Heart right ventricle (tissue), 16 donors: ENCODE measurements around the gene GNLY. TPM values are rescaled to one million over a fixed set of nuclear protein-coding genes. Genes with fewer than 3 reads are reported as not detected.
A peak's percentile ranks its signal among the peaks of the same experiment; 100 is the strongest.

Source experiments
- ATAC-seq, 8 donors: fragments of 200-7000 bp; cut with Tn5 transposase; one replicate each; pipeline ENCODE4 v1.9.1; 2020; ENCODE audit warnings: mild to moderate bottlenecking in 8 of 8, moderate library complexity in 8 of 8, moderate number of reproducible peaks in 1 of 8
- DNase-seq, 2 donors: peaks; one replicate each; pipeline ENCODE4 v3.0.0-alpha.2; 2020
- H3K27ac ChIP-seq, 10 donors: fragments of 200-600 bp; sonication (generic) in 2 of 10; one replicate each; pipeline versions ENCODE4 v1.5.0 to v1.8.0; 2020 to 2022; ENCODE audit warnings: mild to moderate bottlenecking in 3 of 10
- H3K27me3 ChIP-seq, 7 donors: fragments of 200-600 bp; one replicate each; pipeline ENCODE4 v1.8.0; 2021 to 2022; ENCODE audit warnings: mild to moderate bottlenecking in 2 of 7
- H3K36me3 ChIP-seq, 9 donors: fragments of 200-600 bp; sonication (generic) in 1 of 9; one replicate each; pipeline versions ENCODE4 v1.5.0 to v1.8.0; 2020 to 2022; ENCODE audit warnings: mild to moderate bottlenecking in 2 of 9
- H3K4me1 ChIP-seq, 9 donors: fragments of 200-600 bp; sonication (generic) in 1 of 9; one replicate each; pipeline versions ENCODE4 v1.5.0 to v1.8.0; 2020 to 2022; ENCODE audit warnings: mild to moderate bottlenecking in 4 of 9
- H3K4me3 ChIP-seq, 10 donors: fragments of 200-600 bp; sonication (generic) in 2 of 10; one replicate each; pipeline versions ENCODE4 v1.5.0 to v1.8.0; 2020 to 2022; ENCODE audit warnings: mild to moderate bottlenecking in 7 of 10, moderate library complexity in 2 of 10
- H3K9me3 ChIP-seq, 11 donors: fragments of 200-600 bp in 10 of 11; sonication (generic) in 2 of 11; one replicate each; pipeline versions ENCODE4 v1.5.0 to v1.8.0; 2013 to 2022; ENCODE audit warnings: mild to moderate bottlenecking in 2 of 11, control low read depth in 1 of 11, moderate library complexity in 1 of 11
- WGBS, 2 donors: extraction: QIAGEN DNeasy Blood & Tissue Kit; methylation state at CpG; one replicate each; pipeline ENCODE4 v1.1.7; 2013; ENCODE audit warnings: inconsistent platforms in 1 of 2; 5-methylcytosine and 5-hydroxymethylcytosine counted together
- intact Hi-C, 10 donors: fragments of 100-400 bp; cut with DNase I; formaldehyde crosslinking; loops; one replicate each; pipeline versions ENCODE4 v1.11.1 to v1.14.2; 2022
- polyA plus RNA-seq, 2 donors: library from polyadenylated mRNA; stranded (reverse); fragments of 200-250 nt; gene quantifications; one replicate each; pipeline ENCODE4 v1.2.3, GENCODE V29; 2013
- total RNA-seq, 10 donors: library from RNA; stranded (reverse); fragmentation: NEBNext Ultra II Directional in 3 of 10; extraction: Animal tissue kit (Norgen Biotek cat#: 25700) in 3 of 10; gene quantifications; one replicate each; pipeline versions ENCODE4 v1.2.1 to v1.2.4, GENCODE V29; 2021 to 2023
- TF ChIP-seq, protein P1 (sequence below), 9 donors: fragments of 200-600 bp; sonication (generic) in 2 of 9; IDR thresholded peaks; one replicate each; pipeline versions ENCODE4 v1.5.0 to v1.8.0; 2021 to 2022; ENCODE audit warnings: antibody characterized with exemption in 9 of 9, mild to moderate bottlenecking in 5 of 9, moderate library complexity in 1 of 9
- donor health status: Arrhythmogenic right ventricular cardiomyopathy.
- donor health status: ischemic (EF 13 %, LVEDD 7.1; RV severe dilation, severe dysfunction).
- donor health status: healthy with polysubstance abuse.
- donor health status: DM: no; HTN: yes; CAD: no.
- donor health status: DM: no; HTN: no; CAD: no.
- donor health status: ischemic (EF 25% LVEDD 6.9; RV normal size, moderate dysfunction).
- donor health status: ischemic (EF 25% LVEDD 5.7; RV mildly dilated, moderate dysfunction).
- donor health status: healthy.
- donor health status: DM: yes; HTN: yes; CAD: no.
- donor health status: Ischemic cardiomyopathy.
- donor health status: ischemic (EF 35%, LVEDD 5.7; RV mildly dilated, moderate dysfunction).
- donor health status: nonischemic (EF 11% LVEDD 7.7; RV severe dilation, severe dysfunction).
- donor health status: DM: yes; HTN: yes; CAD: no.
- donor health status: PGD.
- donor health status: ischemic (EF 29% LVEDD 5.4; RV normal size, mild dysfunction).
- donor health status: nonischemic (EF 23%, LVEDD 6.1; RV moderate dilation, normal function).

The GNLY gene
- total and polyA plus RNA-seq, 12 donors, result 0.17 to 43.2 (median 1.2) TPM

DNA sequence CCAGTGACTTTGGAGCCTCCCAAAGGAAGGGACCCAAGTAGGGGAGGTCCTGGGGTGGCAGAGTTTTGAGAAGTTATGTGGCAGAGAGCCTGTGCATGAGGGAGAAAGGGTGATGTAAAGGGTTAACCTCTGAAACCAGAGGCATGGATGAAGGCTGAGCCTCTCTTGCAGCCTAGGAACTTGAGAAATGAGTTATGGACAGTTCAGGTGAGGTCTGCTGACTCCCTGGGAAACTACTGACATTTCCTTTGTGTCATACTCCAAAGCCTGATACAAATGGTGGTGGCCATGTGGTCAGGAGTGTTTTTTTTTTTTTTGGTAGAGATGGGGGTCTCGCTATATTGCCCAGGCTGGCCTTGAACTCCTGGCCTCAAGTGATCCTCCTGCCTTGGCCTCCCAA lies 12.4 kb upstream of the GNLY start:
- Histone ChIP-seq H3K4me1 (peaks cover 9 to 39% (median 30%) of the 10 kb centered on the region in 9 donors), H3K36me3 (no peaks in the 10 kb centered on the region), H3K27ac (peak overlapping the region in 5 of 10 donors; percentile 6 to 83 (median 62)), H3K4me3 (peak overlapping the region in 1 of 10 donors; percentile 4), H3K27me3 (no peaks in the 10 kb centered on the region), H3K9me3 (no peaks in the 10 kb centered on the region)
- WGBS, 2 donors, result 100% methylated on average over 1 of the region's 1 CpG
- TF ChIP-seq, protein P1, sequence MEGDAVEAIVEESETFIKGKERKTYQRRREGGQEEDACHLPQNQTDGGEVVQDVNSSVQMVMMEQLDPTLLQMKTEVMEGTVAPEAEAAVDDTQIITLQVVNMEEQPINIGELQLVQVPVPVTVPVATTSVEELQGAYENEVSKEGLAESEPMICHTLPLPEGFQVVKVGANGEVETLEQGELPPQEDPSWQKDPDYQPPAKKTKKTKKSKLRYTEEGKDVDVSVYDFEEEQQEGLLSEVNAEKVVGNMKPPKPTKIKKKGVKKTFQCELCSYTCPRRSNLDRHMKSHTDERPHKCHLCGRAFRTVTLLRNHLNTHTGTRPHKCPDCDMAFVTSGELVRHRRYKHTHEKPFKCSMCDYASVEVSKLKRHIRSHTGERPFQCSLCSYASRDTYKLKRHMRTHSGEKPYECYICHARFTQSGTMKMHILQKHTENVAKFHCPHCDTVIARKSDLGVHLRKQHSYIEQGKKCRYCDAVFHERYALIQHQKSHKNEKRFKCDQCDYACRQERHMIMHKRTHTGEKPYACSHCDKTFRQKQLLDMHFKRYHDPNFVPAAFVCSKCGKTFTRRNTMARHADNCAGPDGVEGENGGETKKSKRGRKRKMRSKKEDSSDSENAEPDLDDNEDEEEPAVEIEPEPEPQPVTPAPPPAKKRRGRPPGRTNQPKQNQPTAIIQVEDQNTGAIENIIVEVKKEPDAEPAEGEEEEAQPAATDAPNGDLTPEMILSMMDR (IDR thresholded peaks at IDR 0.05), result no peak
- ATAC-seq (no peak), DNase-seq (no peak)
- intact Hi-C loops, result loop anchor here in 1 of 10 donors (2.0 kb wide), 1 partner anchor 25 kb away; no protein-coding TSS in a partner anchor

DNA sequence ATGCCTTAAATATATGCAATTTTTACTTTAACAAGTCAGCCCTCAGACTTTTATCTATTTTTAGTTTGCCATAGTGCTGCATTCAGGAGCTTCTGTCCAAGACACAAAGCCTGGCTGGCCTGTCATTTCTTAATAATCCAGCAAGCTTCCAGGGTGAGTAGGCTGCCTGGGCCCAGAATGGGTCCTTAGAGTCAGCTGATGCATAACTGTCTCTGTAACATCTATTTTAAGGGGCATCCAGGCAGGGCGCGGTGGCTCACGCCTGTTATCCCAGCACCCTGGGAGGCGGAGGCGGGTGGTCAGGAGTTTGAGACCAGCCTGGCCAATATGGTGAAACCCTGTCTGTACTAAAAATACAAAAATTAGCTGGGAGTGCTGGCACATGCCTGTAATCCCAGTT lies 11.8 kb upstream of the GNLY start:
- no peak for DNase-seq
- Histone ChIP-seq H3K4me3 (no peak overlapping the region), H3K36me3 (no peaks in the 10 kb centered on the region), H3K4me1 (peaks cover 9 to 39% (median 30%) of the 10 kb centered on the region in 9 donors), H3K27me3 (no peaks in the 10 kb centered on the region), H3K9me3 (no peaks in the 10 kb centered on the region), H3K27ac (peak overlapping the region in 4 of 10 donors; percentile 25 to 83 (median 50))
- TF ChIP-seq, protein P1 (IDR thresholded peaks at IDR 0.05), result no peak
- intact Hi-C loops, result no loop called here
- peak in 1 of 8 donors; percentile 60 for ATAC-seq
- WGBS, 2 donors, result 89 to 91% methylated on average over 5 of the region's 5 CpGs

GRCh38 chr2:85684380-85684779 lies 9.8 kb upstream of the GNLY start:
- no peak for ATAC-seq
- Histone ChIP-seq H3K36me3 (no peaks in the 10 kb centered on the region), H3K27ac (no peak overlapping the region), H3K4me3 (no peak overlapping the region), H3K4me1 (peaks cover 3 to 25% (median 18%) of the 10 kb centered on the region in 9 donors), H3K27me3 (no peaks in the 10 kb centered on the region), H3K9me3 (no peaks in the 10 kb centered on the region)
- TF ChIP-seq, protein P1 (IDR thresholded peaks at IDR 0.05), result no peak
- DNase-seq, result no peak
- 95 to 97% methylated on average over 4 of the region's 4 CpGs for WGBS, 2 donors
- intact Hi-C loops, result no loop called here

DNA sequence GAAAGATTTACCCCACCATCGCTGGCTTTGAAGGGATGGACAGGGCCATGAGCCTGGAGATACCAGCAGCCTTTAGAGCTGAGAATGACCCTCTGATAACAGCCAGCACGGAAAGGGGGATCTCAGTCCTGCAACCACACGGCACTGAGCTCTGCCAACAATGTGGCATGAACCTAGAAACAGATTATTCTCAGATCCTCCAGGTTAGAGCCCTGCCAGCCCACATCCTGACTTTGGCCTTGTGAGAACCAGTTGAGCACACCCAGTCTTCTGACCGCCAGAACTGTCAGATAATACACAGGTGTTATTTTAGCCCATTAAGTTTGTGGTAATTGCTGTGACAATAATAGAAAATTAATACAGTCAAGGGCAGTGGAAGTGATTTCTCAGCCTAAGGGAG lies 9.4 kb upstream of the GNLY start:
- Histone ChIP-seq H3K4me1 (peaks cover 3 to 23% (median 14%) of the 10 kb centered on the region in 9 donors), H3K9me3 (no peaks in the 10 kb centered on the region), H3K4me3 (no peak overlapping the region), H3K27ac (no peak overlapping the region), H3K27me3 (no peaks in the 10 kb centered on the region), H3K36me3 (no peaks in the 10 kb centered on the region)
- 70 to 78% methylated on average over 4 of the region's 4 CpGs for WGBS, 2 donors
- DNase-seq (no peak), ATAC-seq (no peak)
- intact Hi-C loops, result no loop called here
- TF ChIP-seq, protein P1 (IDR thresholded peaks at IDR 0.05), result no peak
